Lower leg skin (tissue), 3 donors: ENCODE data around the gene EXOSC7.

ENCODE experiments used
- CTCF ChIP-seq, 3 donors: fragments of 450-650 bp; IDR thresholded peaks; one replicate each; pipeline ENCODE4 v1.5.1; 2016; ENCODE audit warnings: antibody characterized with exemption in 3 of 3, mild to moderate bottlenecking in 3 of 3, moderate library complexity in 2 of 3
- POLR2A ChIP-seq, 2 donors: fragments of 450-650 bp; IDR thresholded peaks; one replicate each; pipeline ENCODE4 v1.6.1; 2016 to 2017; ENCODE audit warnings: antibody characterized with exemption in 2 of 2, mild to moderate bottlenecking in 1 of 2, moderate library complexity in 1 of 2

- TF ChIP-seq POLR2A (IDR thresholded peaks at IDR 0.05) (no peak), CTCF (IDR thresholded peaks at IDR 0.05) (no peak)
Measured at GRCh38 chr3:44987332-44987731, 11.3 kb downstream of the EXOSC7 start.
